Measurements from ENCODE around the gene DUSP22. TPM values are rescaled to one million over a fixed set of nuclear protein-coding genes. Genes with fewer than 3 reads are reported as not detected.

DUSP22 gene
- polyA plus RNA-seq, 1 experiment: 5.4 TPM

DNA sequence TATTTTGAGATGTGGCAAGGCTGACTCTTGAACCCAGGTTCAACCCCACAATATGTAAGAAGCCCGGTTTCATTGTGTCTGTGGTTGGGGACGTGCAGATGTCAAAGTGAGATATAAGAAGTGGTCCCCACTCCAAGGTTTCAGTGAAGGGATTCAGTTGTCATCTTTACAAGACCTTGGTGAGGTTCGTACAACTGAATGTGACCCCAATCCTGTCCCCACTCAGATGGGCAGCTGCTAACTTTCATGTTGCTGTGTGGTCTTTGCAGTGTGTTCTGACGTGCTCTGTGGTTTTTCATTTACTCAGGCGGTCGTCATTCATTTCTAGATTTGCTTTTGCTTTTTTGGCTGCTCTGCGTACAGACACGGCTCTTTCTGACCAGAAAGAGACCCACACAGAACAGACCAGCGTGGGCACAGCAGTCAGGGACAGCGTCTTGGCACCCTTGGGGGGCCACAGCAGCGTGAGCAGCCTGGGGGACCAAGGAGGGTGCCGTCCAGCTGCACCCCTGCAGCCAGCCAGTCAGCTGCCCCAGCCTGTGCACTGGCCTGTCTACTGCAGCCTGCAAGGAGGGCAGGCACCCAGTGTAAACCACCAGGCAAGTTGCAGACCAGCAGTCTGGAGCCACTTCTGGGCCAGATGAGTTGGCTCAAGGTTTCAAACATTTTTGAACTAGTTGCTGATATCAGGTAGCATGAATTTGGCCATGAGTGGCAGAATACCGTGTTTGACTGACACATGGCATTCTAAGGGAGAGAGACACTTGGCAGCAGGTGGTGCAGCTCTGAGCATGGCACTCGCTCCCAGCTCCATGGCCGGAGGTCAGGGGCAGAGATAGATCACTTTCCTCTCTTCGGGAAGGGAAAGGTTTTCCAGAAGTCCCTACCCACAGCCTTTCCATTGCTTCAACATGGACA is 49.9 kb downstream of the DUSP22 start:
- DNase-seq (ENCODE audit: low read depth, low spot score): no peak
- H3K27ac ChIP-seq (ENCODE audit: low read depth, low read length): no peak overlapping the region
- H3K27me3 ChIP-seq (ENCODE audit: control insufficient read depth, insufficient read depth, low read length): no peaks in the 10 kb centered on the region
- POLR2A ChIA-PET: no interaction called here
- CTCF ChIA-PET: no interaction called here
- TF ChIP-seq, protein P1, sequence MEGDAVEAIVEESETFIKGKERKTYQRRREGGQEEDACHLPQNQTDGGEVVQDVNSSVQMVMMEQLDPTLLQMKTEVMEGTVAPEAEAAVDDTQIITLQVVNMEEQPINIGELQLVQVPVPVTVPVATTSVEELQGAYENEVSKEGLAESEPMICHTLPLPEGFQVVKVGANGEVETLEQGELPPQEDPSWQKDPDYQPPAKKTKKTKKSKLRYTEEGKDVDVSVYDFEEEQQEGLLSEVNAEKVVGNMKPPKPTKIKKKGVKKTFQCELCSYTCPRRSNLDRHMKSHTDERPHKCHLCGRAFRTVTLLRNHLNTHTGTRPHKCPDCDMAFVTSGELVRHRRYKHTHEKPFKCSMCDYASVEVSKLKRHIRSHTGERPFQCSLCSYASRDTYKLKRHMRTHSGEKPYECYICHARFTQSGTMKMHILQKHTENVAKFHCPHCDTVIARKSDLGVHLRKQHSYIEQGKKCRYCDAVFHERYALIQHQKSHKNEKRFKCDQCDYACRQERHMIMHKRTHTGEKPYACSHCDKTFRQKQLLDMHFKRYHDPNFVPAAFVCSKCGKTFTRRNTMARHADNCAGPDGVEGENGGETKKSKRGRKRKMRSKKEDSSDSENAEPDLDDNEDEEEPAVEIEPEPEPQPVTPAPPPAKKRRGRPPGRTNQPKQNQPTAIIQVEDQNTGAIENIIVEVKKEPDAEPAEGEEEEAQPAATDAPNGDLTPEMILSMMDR (IDR thresholded peaks at IDR 0.05; ENCODE audit: low read depth, low read length): no peak
- peaks cover 52% of the 10 kb centered on the region for H3K9me3 ChIP-seq (ENCODE audit: control insufficient read depth, insufficient read depth, low read length)
- H3K4me3 ChIP-seq (ENCODE audit: low read depth, low read length): no peak overlapping the region

DNA sequence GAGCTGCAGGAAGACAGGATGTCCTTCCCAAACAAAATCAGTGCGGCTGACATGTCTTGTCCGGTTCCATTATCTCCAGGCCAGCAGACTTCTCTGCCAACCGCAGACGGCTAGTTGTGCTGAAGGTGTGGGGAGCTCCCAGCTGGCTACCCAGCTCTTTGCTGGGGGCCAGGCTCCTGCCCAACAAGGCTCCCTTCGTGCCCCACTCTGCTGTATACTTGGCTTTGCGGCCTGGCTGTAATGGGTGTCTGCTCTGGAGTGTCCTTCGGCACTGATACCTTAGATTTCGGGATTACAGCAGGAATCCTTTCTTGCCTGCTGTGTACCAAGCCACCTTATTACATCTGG is 50.5 kb downstream of the DUSP22 start:
- DNase-seq (ENCODE audit: low read depth, low spot score): no peak
- TF ChIP-seq, protein P1 (IDR thresholded peaks at IDR 0.05; ENCODE audit: low read depth, low read length): no peak
- H3K27ac ChIP-seq (ENCODE audit: low read depth, low read length): no peak overlapping the region
- POLR2A ChIA-PET: no interaction called here
- H3K4me3 ChIP-seq (ENCODE audit: low read depth, low read length): no peak overlapping the region
- CTCF ChIA-PET: no interaction called here
- H3K27me3 ChIP-seq (ENCODE audit: control insufficient read depth, insufficient read depth, low read length): no peaks in the 10 kb centered on the region
- H3K9me3 ChIP-seq (ENCODE audit: control insufficient read depth, insufficient read depth, low read length): peaks cover 54% of the 10 kb centered on the region

DNA sequence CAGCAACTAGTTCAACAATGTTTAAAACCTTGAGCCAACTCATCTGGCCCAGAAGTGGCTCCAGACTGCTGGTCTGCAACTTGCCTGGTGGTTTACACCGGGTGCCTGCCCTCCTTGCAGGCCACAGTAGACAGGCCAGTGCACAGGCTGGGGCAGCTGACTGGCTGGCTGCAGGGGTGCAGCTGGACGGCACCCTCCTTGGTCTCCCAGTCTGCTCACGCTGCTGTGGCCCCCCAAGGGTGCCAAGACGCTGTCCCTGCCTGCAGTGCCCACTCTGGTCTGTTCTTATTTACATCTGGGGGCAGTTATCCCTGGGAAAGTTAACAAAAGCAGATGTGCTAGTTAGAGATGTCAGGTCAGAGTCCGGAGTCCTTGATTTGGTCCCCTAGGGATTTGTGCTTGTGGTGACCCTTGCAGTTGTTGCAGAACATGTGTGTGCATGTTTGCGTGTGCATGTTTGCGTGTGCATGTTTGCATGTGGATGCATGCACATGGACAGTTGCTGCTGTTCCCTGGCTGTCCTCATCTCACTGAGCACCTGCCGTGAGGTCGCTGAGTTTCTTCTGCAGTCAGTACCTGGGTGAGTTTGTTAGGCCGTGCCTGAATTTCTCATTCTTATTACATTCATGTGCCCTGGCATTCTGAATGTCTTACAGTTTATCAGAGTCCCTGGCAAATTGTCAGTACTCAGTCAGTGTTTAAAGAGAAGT is 51.1 kb downstream of the DUSP22 start:
- TF ChIP-seq, protein P1 (IDR thresholded peaks at IDR 0.05; ENCODE audit: low read depth, low read length): no peak
- ChIA-PET POLR2A (no interaction called here), CTCF (no interaction called here)
- Histone ChIP-seq H3K27me3 (ENCODE audit: control insufficient read depth, insufficient read depth, low read length) (no peaks in the 10 kb centered on the region), H3K27ac (ENCODE audit: low read depth, low read length) (no peak overlapping the region), H3K9me3 (ENCODE audit: control insufficient read depth, insufficient read depth, low read length) (peaks cover 60% of the 10 kb centered on the region), H3K4me3 (ENCODE audit: low read depth, low read length) (no peak overlapping the region)
- DNase-seq (ENCODE audit: low read depth, low spot score): no peak

DNA sequence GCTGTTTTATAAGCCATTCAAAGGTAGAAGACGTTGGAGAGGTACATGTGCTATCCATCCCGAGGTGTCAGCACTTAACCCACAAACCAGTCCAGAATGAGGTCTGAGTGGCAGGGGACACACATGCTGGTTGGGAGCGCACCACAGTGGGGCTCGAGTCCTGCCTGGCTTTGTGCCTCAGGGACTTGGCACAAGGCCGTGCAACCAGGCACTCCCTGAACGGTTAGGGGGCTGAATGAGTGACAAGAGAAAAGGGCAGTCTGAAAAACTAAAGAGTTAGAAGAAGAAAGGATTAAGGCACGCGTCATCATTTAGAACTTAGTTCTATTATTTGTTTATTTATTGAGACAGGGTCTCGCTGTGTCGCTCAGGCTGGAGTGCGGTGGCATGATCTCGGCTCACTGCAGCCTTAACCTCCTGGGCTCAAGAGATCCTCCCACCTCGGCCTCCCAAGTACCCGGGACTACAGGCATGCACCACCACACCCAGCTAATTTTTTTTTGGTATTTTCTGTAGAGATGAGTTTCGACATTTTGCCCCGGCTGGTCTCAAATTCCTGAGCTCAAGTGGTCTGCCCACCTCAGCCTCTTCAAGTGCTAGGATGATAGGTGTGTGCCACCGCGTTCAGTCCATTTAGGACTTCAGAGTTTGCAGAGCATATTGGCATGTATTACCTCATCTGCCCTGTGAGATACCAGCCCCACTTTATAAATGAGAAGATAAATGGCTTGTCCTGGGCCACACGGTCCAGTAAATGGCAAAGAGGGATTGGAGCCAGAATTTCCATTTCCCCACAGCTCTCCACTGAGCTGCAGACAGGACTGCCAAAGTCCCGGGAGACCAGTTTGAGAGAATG is 51.9 kb downstream of the DUSP22 start:
- Histone ChIP-seq H3K4me3 (ENCODE audit: low read depth, low read length) (no peak overlapping the region), H3K9me3 (ENCODE audit: control insufficient read depth, insufficient read depth, low read length) (peaks cover 68% of the 10 kb centered on the region), H3K27me3 (ENCODE audit: control insufficient read depth, insufficient read depth, low read length) (no peaks in the 10 kb centered on the region), H3K27ac (ENCODE audit: low read depth, low read length) (no peak overlapping the region)
- no peak for DNase-seq (ENCODE audit: low read depth, low spot score)
- CTCF ChIA-PET: no interaction called here
- TF ChIP-seq, protein P1 (IDR thresholded peaks at IDR 0.05; ENCODE audit: low read depth, low read length): no peak
- POLR2A ChIA-PET: no interaction called here

Measured in AG04450 (cell line).